Gastroesophageal sphincter (tissue), 3 donors: ENCODE results near the gene FAM184B.

Experiments
- POLR2A ChIP-seq, 2 donors: fragments of 450-650 bp; IDR thresholded peaks; one replicate each; pipeline ENCODE4 v1.6.1; 2017; ENCODE audit warnings: antibody characterized with exemption in 2 of 2, mild to moderate bottlenecking in 2 of 2, moderate library complexity in 1 of 2
- POLR2AphosphoS5 ChIP-seq: sonication (generic); formaldehyde crosslinking; IDR thresholded peaks from one replicate; pipeline ENCODE4 v1.6.1; 2017; ENCODE audit warnings: antibody characterized with exemption
- TF ChIP-seq, protein P1 (sequence below), 4 experiments: fragments of 200-600 bp in 2 of 4; fragments of 450-650 bp in 2 of 4; sonication (generic) in 1 of 4; IDR thresholded peaks; one replicate each; pipeline ENCODE4 v1.5.1; 2017 to 2019; ENCODE audit warnings: antibody characterized with exemption in 4 of 4, mild to moderate bottlenecking in 2 of 4, moderate library complexity in 2 of 4

DNA sequence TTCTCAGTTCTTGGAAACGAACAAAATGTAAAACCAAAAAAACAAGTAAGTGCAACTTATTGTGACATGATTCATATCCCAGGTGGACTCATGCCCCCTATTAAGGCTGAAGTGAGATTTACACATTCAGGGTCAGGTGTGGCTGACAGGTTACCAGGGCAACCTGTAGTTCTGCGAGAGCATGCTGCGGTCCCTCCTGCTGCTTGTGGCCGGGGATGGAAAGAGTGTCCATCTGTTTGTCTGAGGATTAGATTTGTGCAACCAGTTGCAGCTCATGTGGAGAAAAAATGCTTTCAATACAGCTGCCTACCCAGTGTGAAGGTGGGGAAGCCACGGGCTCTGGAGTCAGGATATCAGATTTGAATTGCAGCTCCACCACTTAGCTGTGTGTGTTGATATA lies 78.8 kb downstream of the FAM184B start:
- TF ChIP-seq, protein P1, sequence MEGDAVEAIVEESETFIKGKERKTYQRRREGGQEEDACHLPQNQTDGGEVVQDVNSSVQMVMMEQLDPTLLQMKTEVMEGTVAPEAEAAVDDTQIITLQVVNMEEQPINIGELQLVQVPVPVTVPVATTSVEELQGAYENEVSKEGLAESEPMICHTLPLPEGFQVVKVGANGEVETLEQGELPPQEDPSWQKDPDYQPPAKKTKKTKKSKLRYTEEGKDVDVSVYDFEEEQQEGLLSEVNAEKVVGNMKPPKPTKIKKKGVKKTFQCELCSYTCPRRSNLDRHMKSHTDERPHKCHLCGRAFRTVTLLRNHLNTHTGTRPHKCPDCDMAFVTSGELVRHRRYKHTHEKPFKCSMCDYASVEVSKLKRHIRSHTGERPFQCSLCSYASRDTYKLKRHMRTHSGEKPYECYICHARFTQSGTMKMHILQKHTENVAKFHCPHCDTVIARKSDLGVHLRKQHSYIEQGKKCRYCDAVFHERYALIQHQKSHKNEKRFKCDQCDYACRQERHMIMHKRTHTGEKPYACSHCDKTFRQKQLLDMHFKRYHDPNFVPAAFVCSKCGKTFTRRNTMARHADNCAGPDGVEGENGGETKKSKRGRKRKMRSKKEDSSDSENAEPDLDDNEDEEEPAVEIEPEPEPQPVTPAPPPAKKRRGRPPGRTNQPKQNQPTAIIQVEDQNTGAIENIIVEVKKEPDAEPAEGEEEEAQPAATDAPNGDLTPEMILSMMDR (IDR thresholded peaks at IDR 0.05) = no peak
- no peak for TF ChIP-seq POLR2A (IDR thresholded peaks at IDR 0.05)
- no peak for TF ChIP-seq POLR2AphosphoS5
